PC-9 (cell line): ENCODE data around the gene ATOH8. TPM values are rescaled to one million over a fixed set of nuclear protein-coding genes. Genes with fewer than 3 reads are reported as not detected.

Experiments
- BruUV-seq: library from RNA; stranded (reverse); fragments of 400-500 nt; replicated peaks from 2 replicates; lab custom pipeline; 2021; lab: Mats Ljungman, UMichigan
- CTCF ChIA-PET: fragments of 300-600 bp; sonication (Branson Sonifier 250); formaldehyde crosslinking; loops from one replicate; lab custom pipeline; 2022; ENCODE audit warnings: antibody characterized with exemption; lab: Charles Lee
- POLR2A ChIA-PET: fragments of 300-600 bp; sonication (Branson Sonifier 250); formaldehyde crosslinking; loops from one replicate; lab custom pipeline; 2022; ENCODE audit warnings: antibody characterized with exemption; ENCODE audit not compliant: unreplicated experiment; lab: Charles Lee
- DNase-seq, 2 experiments: peaks; one replicate each; pipeline versions ENCODE4 v3.0.0 to v3.0.0-alpha.2; 2015 to 2022; ENCODE audit warnings: mixed read lengths in 1 of 2
- H2AFZ ChIP-seq: fragments of 200-600 bp; sonication (generic); 2 replicates; pipeline ENCODE4 v1.8.1; 2017; ENCODE audit warnings: antibody characterized with exemption
- H3F3A ChIP-seq: fragments of 200-600 bp; sonication (generic); 2 replicates; pipeline ENCODE4 v1.8.1; 2017; ENCODE audit warnings: antibody characterized with exemption, mild to moderate bottlenecking, low read depth; ENCODE audit not compliant: insufficient read depth
- H3K27ac ChIP-seq: fragments of 200-600 bp; sonication (generic); 2 replicates; pipeline ENCODE4 v1.6.1; 2016; ENCODE audit warnings: mixed run types
- H3K27me3 ChIP-seq: fragments of 200-600 bp; sonication (generic); 2 replicates; pipeline ENCODE4 v1.6.1; 2016; ENCODE audit warnings: low read depth, mixed run types; ENCODE audit not compliant: insufficient read depth
- H3K36me3 ChIP-seq: fragments of 200-600 bp; sonication (generic); 2 replicates; pipeline ENCODE4 v1.6.1; 2016; ENCODE audit warnings: low read depth, mixed run types
- H3K4me1 ChIP-seq: fragments of 200-600 bp; sonication (generic); replicated peaks from 2 replicates; pipeline ENCODE4 v1.6.1; 2016; ENCODE audit warnings: mixed run types; ENCODE audit not compliant: insufficient read depth
- H3K4me2 ChIP-seq: fragments of 200-600 bp; sonication (generic); 2 replicates; pipeline ENCODE4 v1.6.1; 2017; ENCODE audit warnings: mixed run types
- H3K4me3 ChIP-seq: fragments of 200-600 bp; sonication (generic); 2 replicates; pipeline ENCODE4 v1.6.1; 2016; ENCODE audit warnings: mixed run types
- H3K79me2 ChIP-seq: fragments of 200-600 bp; sonication (generic); 2 replicates; pipeline ENCODE4 v1.6.1; 2017; ENCODE audit warnings: low read depth, mixed run types
- H3K9me2 ChIP-seq: fragments of 200-600 bp; sonication (generic); 2 replicates; pipeline ENCODE4 v1.8.1; 2017; ENCODE audit warnings: mild to moderate bottlenecking; ENCODE audit not compliant: insufficient read depth
- H3K9me3 ChIP-seq: fragments of 200-600 bp; sonication (generic); 2 replicates; pipeline ENCODE4 v1.8.1; 2016; ENCODE audit warnings: low read depth; ENCODE audit not compliant: insufficient read depth
- H4K20me1 ChIP-seq: fragments of 200-600 bp; sonication (generic); 2 replicates; pipeline ENCODE4 v1.8.1; 2017; ENCODE audit not compliant: insufficient read depth
- CTCF ChIP-seq: fragments of 200-600 bp; sonication (generic); conservative IDR thresholded peaks from 2 replicates; pipeline ENCODE4 v1.6.1; 2017; ENCODE audit warnings: mixed run types, antibody characterized with exemption, mild to moderate bottlenecking, moderate library complexity
- EZH2 ChIP-seq: fragments of 200-600 bp; sonication (generic); IDR thresholded peaks from 2 replicates; pipeline ENCODE4 v1.8.0; 2017; ENCODE audit warnings: antibody characterized with exemption, low read depth
- intact Hi-C: fragments of 100-400 bp; cut with micrococcal nuclease; formaldehyde crosslinking; loops from one replicate; pipeline ENCODE4 v1.10.0; 2022; ENCODE audit not compliant: unreplicated experiment
- total RNA-seq: library from RNA; stranded (reverse); gene quantifications from 2 replicates; pipeline ENCODE4 v1.2.3, GENCODE V29; 2021

The ATOH8 gene
- total RNA-seq, 1 experiment from 2014 or later: not detected

- Histone ChIP-seq H3K27me3 (no peaks in the 10 kb centered on the region), H3K36me3 (no peaks in the 10 kb centered on the region), H3K4me1 (peaks cover 52% of the 10 kb centered on the region), H3K4me2 (peak overlapping the region; percentile 64; the same call in 1 of the 2 replicates), H3K27ac (peak overlapping the region; percentile 95), H4K20me1 (no peaks in the 10 kb centered on the region), H2AFZ (no peak overlapping the region), H3K4me3 (no peak overlapping the region), H3F3A (peaks cover 23% of the 10 kb centered on the region), H3K9me3 (no peaks in the 10 kb centered on the region), H3K9me2 (no peaks in the 10 kb centered on the region), H3K79me2 (no peaks in the 10 kb centered on the region)
- ChIA-PET CTCF (interaction anchor here (0.6 to 3.4 kb wide), 4 partner anchors 24 to 398 kb away, joined by 3 to 28 read pairs (median 3); no protein-coding TSS in a partner anchor), POLR2A (no interaction called here)
- intact Hi-C loops: loop anchor here (1.0 to 5.0 kb wide), 3 partner anchors 27 to 294 kb away; partner anchors contain the start of gene CAPG
- DNase-seq: no peak
- TF ChIP-seq EZH2 (no peak), CTCF (no peak)
- no TSS peak for BruUV-seq
Observed at GRCh38 chr2:85706599-85707296, 47.0 kb upstream of the ATOH8 start.

GRCh38 chr2:85707304-85707703 is 46.5 kb upstream of the ATOH8 start:
- Histone ChIP-seq H3K9me2 (no peaks in the 10 kb centered on the region), H3K36me3 (no peaks in the 10 kb centered on the region), H4K20me1 (no peaks in the 10 kb centered on the region), H3F3A (peaks cover 19% of the 10 kb centered on the region), H3K9me3 (no peaks in the 10 kb centered on the region), H2AFZ (no peak overlapping the region), H3K4me1 (peaks cover 46% of the 10 kb centered on the region), H3K27me3 (no peaks in the 10 kb centered on the region), H3K27ac (peak overlapping the region; percentile 95), H3K4me2 (peak overlapping the region; percentile 27; the same call in 1 of the 2 replicates), H3K79me2 (no peaks in the 10 kb centered on the region), H3K4me3 (no peak overlapping the region)
- DNase-seq: peak; percentile 64 to 94
- TF ChIP-seq CTCF (peak; percentile 86), EZH2 (no peak)
- intact Hi-C loops: loop anchor here (1.0 to 5.0 kb wide), 3 partner anchors 28 to 295 kb away; partner anchors contain the start of gene CAPG
- no TSS peak for BruUV-seq
- POLR2A ChIA-PET: no interaction called here
- CTCF ChIA-PET: interaction anchor here (0.6 to 3.4 kb wide), 6 partner anchors 25 to 108 kb away, joined by 3 to 28 read pairs (median 3); no protein-coding TSS in a partner anchor

- Histone ChIP-seq H3K9me2 (no peaks in the 10 kb centered on the region), H4K20me1 (no peaks in the 10 kb centered on the region), H3K4me1 (peaks cover 37% of the 10 kb centered on the region), H3K79me2 (no peaks in the 10 kb centered on the region), H3F3A (peaks cover 14% of the 10 kb centered on the region), H3K4me2 (no peak overlapping the region), H3K36me3 (no peaks in the 10 kb centered on the region), H3K4me3 (no peak overlapping the region), H3K27ac (no peak overlapping the region), H3K27me3 (no peaks in the 10 kb centered on the region), H3K9me3 (no peaks in the 10 kb centered on the region), H2AFZ (no peak overlapping the region)
- no TSS peak for BruUV-seq
- intact Hi-C loops: loop anchor here (5.0 kb wide), 1 partner anchor 296 kb away; the partner anchor contains the start of gene CAPG
- no peak for DNase-seq
- ChIA-PET POLR2A (no interaction called here), CTCF (interaction anchor here (1.7 to 3.4 kb wide), 2 partner anchors 27 to 29 kb away, joined by 4 to 28 read pairs; no protein-coding TSS in a partner anchor)
- TF ChIP-seq EZH2: no peak
- no peak for TF ChIP-seq CTCF
Observed at GRCh38 chr2:85708641-85709040, 45.1 kb upstream of the ATOH8 start.
